HepG2 (cell line): ENCODE results near the gene TNFAIP3. TPM values are rescaled to one million over a fixed set of nuclear protein-coding genes. Genes with fewer than 3 reads are reported as not detected.

Experiments used
- ATAC-seq: fragments of 200-7000 bp; cut with Tn5 transposase; 3 replicates; pipeline ENCODE4 v1.9.1; 2020; ENCODE audit warnings: mild to moderate bottlenecking, moderate library complexity
- BruUV-seq: library from RNA; stranded (reverse); fragments of 400-500 nt; replicated peaks from 2 replicates; lab custom pipeline; 2021; lab: Mats Ljungman, UMichigan
- CTCF ChIA-PET: fragments of 300-600 bp; formaldehyde crosslinking; extraction: SDS; loops from one replicate; lab custom pipeline; 2021; ENCODE audit warnings: low total read pairs, inconsistent platforms, low intra/inter-chr PET ratio; lab: Yijun Ruan, JAX
- POLR2A ChIA-PET: fragments of 350-600 bp; sonication (Branson Sonifier 250); formaldehyde crosslinking; loops from one replicate; lab custom pipeline; 2020; ENCODE audit warnings: antibody characterized with exemption, inconsistent platforms; lab: Yijun Ruan, JAX
- DNase-seq: peaks from one replicate; pipeline ENCODE4 v3.0.0-alpha.2; 2015; ENCODE audit warnings: low spot score
- FAIRE-seq: peaks from 3 replicates; lab custom pipeline; 2011; peaks lifted over from hg19 to GRCh38; lab: Jason Lieb, UNC
- H2AFZ ChIP-seq: one replicate; pipeline ENCODE4 v1.6.1; 2011; ENCODE audit warnings: low read length, inconsistent platforms
- H3K27ac ChIP-seq: fragments of 300-600 bp; 3 replicates; pipeline ENCODE4 v1.8.0; 2011; ENCODE audit warnings: mixed run types, mild to moderate bottlenecking, mixed read lengths, low read length, inconsistent platforms; ENCODE audit not compliant: insufficient read depth; ENCODE audit errors: extremely low read length
- H3K27me3 ChIP-seq, 2 experiments: fragments of 200-600 bp in 1 of 2; 2 replicates in 1 of 2; 3 replicates in 1 of 2; pipeline versions ENCODE4 v1.6.0 to v1.8.0; 2011; ENCODE audit warnings: low read length in 2 of 2, mild to moderate bottlenecking in 2 of 2, moderate library complexity in 2 of 2, inconsistent platforms in 1 of 2; ENCODE audit not compliant: insufficient read depth in 2 of 2, control insufficient read depth in 1 of 2
- H3K36me3 ChIP-seq, 2 experiments: fragments of 200-600 bp in 1 of 2; replicated peaks in 1 of 2; 2 replicates in 1 of 2; 3 replicates in 1 of 2; pipeline versions ENCODE4 v1.5.1 to v1.8.0; 2011; ENCODE audit warnings: low read length in 2 of 2, inconsistent platforms in 1 of 2; ENCODE audit not compliant: insufficient read depth in 2 of 2, control insufficient read depth in 1 of 2
- H3K4me1 ChIP-seq: 2 replicates; pipeline ENCODE4 v1.5.1; 2012; ENCODE audit warnings: low read length, inconsistent platforms; ENCODE audit not compliant: insufficient read depth
- H3K4me2 ChIP-seq: 2 replicates; pipeline ENCODE4 v1.6.0; 2011; ENCODE audit warnings: low read depth, low read length, inconsistent platforms
- H3K4me3 ChIP-seq, 3 experiments: fragments of 200-600 bp in 1 of 3; sonication (generic), shearing (Covaris generic) in 1 of 3; replicated peaks in 1 of 3; 2 replicates each; pipeline ENCODE4 v1.5.1; 2011 to 2016; ENCODE audit warnings: low read length in 3 of 3, inconsistent platforms in 2 of 3, low read depth in 2 of 3, mild to moderate bottlenecking in 2 of 3, control low read depth in 1 of 3, mixed read lengths in 1 of 3; ENCODE audit not compliant: insufficient read depth in 1 of 3
- H3K79me2 ChIP-seq: one replicate; pipeline ENCODE4 v1.6.1; 2011; ENCODE audit warnings: low read length, inconsistent platforms; ENCODE audit not compliant: insufficient read depth
- H3K9ac ChIP-seq: 2 replicates; pipeline ENCODE4 v1.6.0; 2011; ENCODE audit warnings: mild to moderate bottlenecking, low read depth, low read length, inconsistent platforms; ENCODE audit not compliant: insufficient read depth
- H3K9me3 ChIP-seq: 2 replicates; pipeline ENCODE4 v1.5.1; 2012; ENCODE audit warnings: mild to moderate bottlenecking, low read length
- H4K20me1 ChIP-seq: 2 replicates; pipeline ENCODE4 v1.6.0; 2011; ENCODE audit warnings: inconsistent platforms, mild to moderate bottlenecking, low read length, moderate library complexity; ENCODE audit not compliant: insufficient read depth
- AFF4 ChIP-seq: sonication (generic); formaldehyde crosslinking; IDR thresholded peaks from 2 replicates; pipeline ENCODE4 v1.4.0; 2020; ENCODE audit warnings: missing genetic modification reagents
- ATF7 ChIP-seq, 2 experiments: fragments of 450-650 bp in 1 of 2; sonication (generic) in 1 of 2; formaldehyde crosslinking in 1 of 2; IDR thresholded peaks; 2 replicates each; pipeline versions ENCODE4 v1.4.0 to v1.6.1; 2016 to 2020; ENCODE audit warnings: antibody characterized with exemption in 1 of 2, mild to moderate bottlenecking in 1 of 2, missing genetic modification reagents in 1 of 2
- BCL6 ChIP-seq: IDR thresholded peaks from 2 replicates; pipeline ENCODE4 v1.6.1; 2016; ENCODE audit warnings: missing genetic modification reagents, missing compliant biosample characterization
- GABPB1 ChIP-seq: IDR thresholded peaks from 2 replicates; pipeline ENCODE4 v1.6.1; 2016; ENCODE audit warnings: mild to moderate bottlenecking, missing genetic modification reagents, moderate library complexity, missing compliant biosample characterization
- HNRNPK ChIP-seq: fragments of 200-400 bp; formaldehyde crosslinking; IDR thresholded peaks from 2 replicates; pipeline ENCODE4 v1.6.1; 2018; ENCODE audit warnings: low read length, low read depth, moderate library complexity, mild to moderate bottlenecking; ENCODE audit not compliant: poor library complexity, severe bottlenecking
- IRX3 ChIP-seq: sonication (generic); formaldehyde crosslinking; IDR thresholded peaks from 2 replicates; pipeline ENCODE4 v1.8.1; 2023; ENCODE audit warnings: mild to moderate bottlenecking, low read depth, missing genetic modification reagents, borderline replicate concordance
- KDM4B ChIP-seq: sonication (generic); formaldehyde crosslinking; IDR thresholded peaks from 2 replicates; pipeline ENCODE4 v1.4.0; 2020; ENCODE audit warnings: missing genetic modification reagents
- MAFF ChIP-seq: IDR thresholded peaks from 2 replicates; pipeline ENCODE4 v1.6.1; 2011; ENCODE audit warnings: low read depth, low read length, improper control_type of control experiment
- MZF1 ChIP-seq: sonication (generic); formaldehyde crosslinking; IDR thresholded peaks from 2 replicates; pipeline ENCODE4 v1.8.1; 2023; ENCODE audit warnings: mild to moderate bottlenecking, missing genetic modification reagents, borderline replicate concordance
- SAP130 ChIP-seq: IDR thresholded peaks from 2 replicates; pipeline ENCODE4 v1.6.1; 2016; ENCODE audit warnings: low read depth
- TOPORS ChIP-seq: sonication (generic); formaldehyde crosslinking; IDR thresholded peaks from 2 replicates; pipeline ENCODE4 v1.8.0; 2023; ENCODE audit warnings: mild to moderate bottlenecking, missing genetic modification reagents
- YY1 ChIP-seq: IDR thresholded peaks from 2 replicates; pipeline ENCODE4 v1.6.1; 2011; ENCODE audit warnings: low read length, low read depth, moderate library complexity, mild to moderate bottlenecking; ENCODE audit not compliant: insufficient read depth, insufficient replicate concordance
- ZBTB10 ChIP-seq: sonication (generic); formaldehyde crosslinking; IDR thresholded peaks from 2 replicates; pipeline ENCODE4 v1.4.0; 2020; ENCODE audit warnings: missing genetic modification reagents, borderline replicate concordance
- ZBTB44 ChIP-seq: sonication (generic); formaldehyde crosslinking; IDR thresholded peaks from 2 replicates; pipeline ENCODE4 v1.4.0; 2020; ENCODE audit warnings: missing genetic modification reagents
- ZNF275 ChIP-seq: sonication (generic); formaldehyde crosslinking; IDR thresholded peaks from 2 replicates; pipeline ENCODE4 v1.8.0; 2022; ENCODE audit warnings: missing genetic modification reagents, mild to moderate bottlenecking, inconsistent platforms, borderline replicate concordance
- ZNF614 ChIP-seq: IDR thresholded peaks from 2 replicates; pipeline ENCODE4 v1.6.1; 2018; ENCODE audit warnings: missing biosample characterization, missing genetic modification reagents, inconsistent platforms, borderline replicate concordance
- WGBS: methylation state at CpG from one replicate; pipeline ENCODE4 v1.1.6; 2017; ENCODE audit warnings: low lambda C conversion rate; 5-methylcytosine and 5-hydroxymethylcytosine counted together
- in situ Hi-C: cut with HindIII; loops from 2 replicates; pipeline ENCODE4 v1.10.0; 2017; ENCODE audit warnings: low pct_unique_long_range_greater_than_20kb; ENCODE audit not compliant: extremely low pct_ligation_motif_present
- intact Hi-C: fragments of 100-400 bp; cut with micrococcal nuclease; formaldehyde crosslinking; loops from one replicate; pipeline ENCODE4 v1.10.0; 2022; ENCODE audit not compliant: unreplicated experiment
- polyA plus RNA-seq, 8 experiments: library from polyadenylated mRNA; depleted of rRNA in 3 of 8; stranded (reverse) in 7 of 8; unstranded in 1 of 8; fragments of >200 nt; fragmentation: Illumina TruSeq in 4 of 8; extraction: Trizol in 4 of 8; gene quantifications; 2 replicates each; pipeline versions ENCODE4 v1.2.1 to v1.2.3, GENCODE V29; 2011 to 2016; ENCODE audit warnings: low read depth in 4 of 8, missing spikeins in 1 of 8, mixed read lengths in 1 of 8; ENCODE audit not compliant: insufficient read depth in 1 of 8
- total RNA-seq, 5 experiments: library from RNA; depleted of rRNA; stranded (reverse); fragments of >200 nt; fragmentation: Illumina TruSeq; extraction: Trizol; gene quantifications; 2 replicates each; pipeline ENCODE4 v1.2.3, GENCODE V29; 2016; ENCODE audit warnings: low read depth in 1 of 5

TNFAIP3 gene
- total and polyA plus RNA-seq, 2 of the 13 experiments (the other 11 are each of a cell fraction or from before 2014, with no cell fraction given): 28.2 to 47.1 TPM

GRCh38 chr6:137818440-137818839 is 48.6 kb upstream of the TNFAIP3 start:
- Histone ChIP-seq H3K27me3 (no peaks in the 10 kb centered on the region), H4K20me1 (no peaks in the 10 kb centered on the region), H3K9me3 (no peaks in the 10 kb centered on the region), H3K79me2 (no peaks in the 10 kb centered on the region), H3K27ac (no peak overlapping the region), H3K9ac (no peak overlapping the region), H3K4me3 (no peak overlapping the region), H2AFZ (no peak overlapping the region), H3K36me3 (no peaks in the 10 kb centered on the region), H3K4me2 (no peak overlapping the region), H3K4me1 (peaks cover 11% of the 10 kb centered on the region)
- ATAC-seq (no peak), FAIRE-seq (no peak), DNase-seq (no peak)
- 85% methylated on average over 3 of the region's 3 CpGs for WGBS
- BruUV-seq: no TSS peak
- CTCF ChIA-PET: no interaction called here
- intact Hi-C loops: no loop called here
- POLR2A ChIA-PET: no interaction called here
- in situ Hi-C loops: no loop called here
- TF ChIP-seq SAP130 (CRISPR knock-in tag) (no peak), ZBTB10 (CRISPR knock-in tag) (no peak), AFF4 (CRISPR knock-in tag) (no peak), IRX3 (no peak), ATF7 (IDR thresholded peaks at IDR 0.05) (peak; percentile 78), ATF7 (CRISPR knock-in tag; IDR thresholded peaks at IDR 0.05) (no peak), TOPORS (CRISPR knock-in tag) (no peak), ZNF614 (CRISPR knock-in tag) (no peak), ZBTB44 (CRISPR knock-in tag) (no peak), YY1 (no peak), GABPB1 (CRISPR knock-in tag) (no peak), KDM4B (no peak), ZNF275 (CRISPR knock-in tag) (no peak), HNRNPK (no peak), BCL6 (CRISPR knock-in tag) (0 out of 2 replicates have a peak, but pooled peaks have one; percentile 25), MAFF (no peak), MZF1 (CRISPR knock-in tag) (no peak)
